ENCODE data around the gene SMG5. TPM values are rescaled to one million over a fixed set of nuclear protein-coding genes. Genes with fewer than 3 reads are reported as not detected.

The SMG5 gene
- total RNA-seq, 3 donors from 2014 or later = 35.7 to 67.8 (median 54.7) TPM

DNA sequence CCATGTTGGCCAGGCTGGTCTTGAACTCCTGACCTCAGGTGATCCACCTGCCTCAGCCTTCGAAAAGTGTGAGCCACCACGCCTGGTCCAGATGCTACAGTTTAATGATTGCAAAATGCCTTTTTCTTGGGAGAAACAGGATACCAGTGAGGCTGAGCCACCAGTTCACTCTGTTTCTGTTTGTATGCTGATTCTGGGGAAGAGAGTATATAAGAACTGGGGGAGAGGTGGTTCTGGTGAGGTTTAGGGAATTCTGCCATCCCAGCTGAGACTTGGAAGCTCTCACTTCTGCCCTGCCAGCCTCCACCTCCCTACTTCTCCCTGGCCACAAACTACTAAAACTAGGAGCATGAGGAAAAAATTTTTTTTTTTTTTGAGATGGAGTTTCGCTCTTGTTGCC is 77.9 kb downstream of the SMG5 start:
- intact Hi-C loops (cut with DNase I; ENCODE audit: low total_unique reads) = no loop called here

GRCh38 chr1:156203331-156203730 is 79.3 kb downstream of the SMG5 start:
- DNase-seq (ENCODE audit: low spot score in 2 of 2) = no peak
- no peaks in the 10 kb centered on the region for H3K36me3 ChIP-seq

More for the DNA sequence above, 77.9 kb downstream of the SMG5 start:
- DNase-seq (ENCODE audit: low spot score in 2 of 2) = no peak
- TF ChIP-seq POLR2A (IDR thresholded peaks at IDR 0.05) (no peak), POLR2AphosphoS5 (IDR thresholded peaks at IDR 0.05) (no peak), CTCF (IDR thresholded peaks at IDR 0.05) (no peak)
- no peaks in the 10 kb centered on the region for H3K4me1 ChIP-seq
- H3K27me3 ChIP-seq = no peaks in the 10 kb centered on the region
- H3K4me3 ChIP-seq = no peak overlapping the region
- no peaks in the 10 kb centered on the region for H3K36me3 ChIP-seq
- H3K27ac ChIP-seq = no peak overlapping the region
- no peaks in the 10 kb centered on the region for H3K9me3 ChIP-seq

DNA sequence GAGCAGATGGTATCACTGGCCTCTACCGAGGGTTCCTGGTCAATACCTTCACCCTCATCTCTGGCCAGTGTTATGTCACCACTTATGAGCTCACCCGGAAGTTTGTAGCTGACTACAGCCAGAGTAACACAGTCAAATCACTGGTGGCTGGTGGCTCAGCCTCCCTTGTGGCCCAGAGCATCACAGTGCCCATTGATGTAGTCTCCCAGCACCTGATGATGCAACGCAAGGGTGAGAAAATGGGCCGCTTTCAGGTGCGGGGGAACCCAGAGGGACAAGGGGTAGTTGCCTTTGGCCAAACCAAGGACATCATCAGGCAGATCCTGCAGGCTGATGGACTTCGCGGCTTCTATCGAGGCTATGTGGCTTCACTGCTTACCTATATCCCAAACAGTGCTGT is 82.6 kb downstream of the SMG5 start:
- Histone ChIP-seq H3K27me3 (no peaks in the 10 kb centered on the region), H3K9me3 (no peaks in the 10 kb centered on the region), H3K4me3 (no peak overlapping the region), H3K36me3 (no peaks in the 10 kb centered on the region), H3K27ac (no peak overlapping the region), H3K4me1 (no peaks in the 10 kb centered on the region)
- DNase-seq (ENCODE audit: low spot score in 2 of 2) = no peak
- intact Hi-C loops (cut with DNase I; ENCODE audit: low total_unique reads) = no loop called here
- no peak for TF ChIP-seq POLR2AphosphoS5 (IDR thresholded peaks at IDR 0.05)
- no peak for TF ChIP-seq POLR2A (IDR thresholded peaks at IDR 0.05)
- no peak for TF ChIP-seq CTCF (IDR thresholded peaks at IDR 0.05)

More at GRCh38 chr1:156203331-156203730, 79.3 kb downstream of the SMG5 start:
- no peak overlapping the region for H3K27ac ChIP-seq
- intact Hi-C loops (cut with DNase I; ENCODE audit: low total_unique reads) = no loop called here
- H3K9me3 ChIP-seq = no peaks in the 10 kb centered on the region
- H3K4me3 ChIP-seq = no peak overlapping the region
- TF ChIP-seq CTCF (IDR thresholded peaks at IDR 0.05) (no peak), POLR2A (IDR thresholded peaks at IDR 0.05) (no peak), POLR2AphosphoS5 (IDR thresholded peaks at IDR 0.05) (no peak)
- no peaks in the 10 kb centered on the region for H3K27me3 ChIP-seq
- H3K4me1 ChIP-seq = no peaks in the 10 kb centered on the region

Other genes starting within 250 kb of the SMG5 start
- gene UBQLN4, start 229.0 kb downstream of the SMG5 start, total RNA-seq = 10 to 100 TPM; 22.1 to 27.1 (median 23.3) TPM
- gene LAMTOR2, start 228.0 kb downstream of the SMG5 start, total RNA-seq = 10 to 100 TPM; 60.7 to 75.5 (median 69.8) TPM
- gene RAB25, start 221.7 kb downstream of the SMG5 start, total RNA-seq = 10 to 100 TPM in 2 of 3 donors, not detected in 1; 40.3 to 68.6 TPM
- gene MEX3A, start 200.4 kb downstream of the SMG5 start, total RNA-seq = 1 to 10 TPM in 2 of 3 donors, under 1 TPM in 1; 0.32 to 1.3 (median 1.3) TPM
- gene LMNA, start 168.1 kb downstream of the SMG5 start, total RNA-seq = 100 to 1,000 TPM; 292 to 367 (median 319) TPM
- 10 to 100 TPM in 1 of 3 donors, 1 to 10 TPM in 2; 1.4 to 21.5 (median 9.2) TPM for gene SEMA4A, start 129.2 kb downstream of the SMG5 start, total RNA-seq
- gene SLC25A44, start 88.7 kb downstream of the SMG5 start, total RNA-seq = 10 to 100 TPM; 10.7 to 23.7 (median 13.8) TPM
- 10 to 100 TPM; 41.4 to 75.2 (median 60.3) TPM for gene PMF1, start 69.8 kb downstream of the SMG5 start, total RNA-seq
- gene BGLAP, start 40.6 kb downstream of the SMG5 start, total RNA-seq = 1 to 10 TPM in 1 of 3 donors, under 1 TPM in 2; 0.32 to 2.9 (median 0.98) TPM
- gene PAQR6, start 34.8 kb downstream of the SMG5 start, total RNA-seq = 1 to 10 TPM; 1.8 to 3.9 (median 2.5) TPM
- gene TMEM79, start 1.5 kb upstream of the SMG5 start, total RNA-seq = 1 to 10 TPM; 1.3 to 7.8 (median 4.9) TPM
- gene GLMP, start 12.9 kb upstream of the SMG5 start, total RNA-seq = 10 to 100 TPM; 36.4 to 68.5 (median 40.2) TPM
- under 1 TPM in 1 of 3 donors, not detected in 2; 0.98 TPM for gene VHLL, start 16.5 kb upstream of the SMG5 start, total RNA-seq
- gene CCT3, start 55.5 kb upstream of the SMG5 start, total RNA-seq = 100 to 1,000 TPM; 150 to 263 (median 262) TPM
- gene TSACC, start 55.7 kb upstream of the SMG5 start, total RNA-seq = 1 to 10 TPM in 2 of 3 donors, not detected in 1; 1.4 to 1.5 TPM
- not detected for gene RHBG, start 86.4 kb upstream of the SMG5 start, total RNA-seq
- 10 to 100 TPM; 25.8 to 34.9 (median 32.1) TPM for gene MEF2D, start 217.9 kb upstream of the SMG5 start, total RNA-seq

Data from breast epithelium (tissue), 4 donors.